ENCODE data around the gene HDC.

Gene HDC

DNA sequence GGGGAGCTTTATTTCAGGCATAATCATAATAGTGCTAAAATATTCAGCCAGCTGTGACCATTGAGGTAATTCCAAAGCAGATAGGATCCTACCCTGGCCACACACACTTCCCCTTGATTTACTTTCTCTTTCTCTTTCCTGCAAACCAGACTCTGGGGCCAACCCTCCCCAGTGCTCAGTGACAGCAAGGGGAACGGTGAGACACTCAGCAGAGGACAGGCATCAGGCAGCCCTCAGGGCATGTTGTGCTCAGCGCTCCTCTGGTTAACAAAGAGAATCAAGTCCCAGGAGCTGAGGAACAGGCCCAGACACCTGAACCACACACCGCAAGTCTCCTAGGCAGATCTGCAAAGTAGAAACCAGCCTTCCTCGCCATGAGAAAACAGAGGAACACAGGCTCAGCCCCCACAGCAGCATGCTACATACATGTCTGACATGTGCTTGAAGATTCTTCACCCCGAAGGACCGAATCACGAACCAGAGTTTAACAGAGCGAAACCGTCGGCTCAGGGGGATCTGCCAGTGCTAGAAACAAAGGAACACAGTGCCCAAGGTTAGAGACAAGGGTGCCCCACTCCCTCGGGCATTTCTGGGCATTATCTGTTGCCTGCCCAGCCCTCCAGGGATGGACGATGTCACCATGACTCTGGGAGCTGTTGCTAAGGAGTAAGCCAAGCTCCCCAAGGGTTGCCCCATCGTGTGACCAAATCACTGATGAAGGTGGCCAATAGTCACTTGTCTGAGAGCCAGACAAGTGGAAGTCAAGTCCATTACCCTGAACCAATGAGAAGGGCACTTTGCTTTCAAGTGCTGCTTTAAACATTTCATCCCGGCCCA is 17.5 kb downstream of the HDC start:
- Mint-ChIP-seq H3K4me3 (peak overlapping the region; percentile 67), H3K4me1 (ENCODE audit: low read depth) (peaks cover 48% of the 10 kb centered on the region), H3K9me3 (no peaks in the 10 kb centered on the region), H3K36me3 (ENCODE audit: low read depth) (peaks cover 2% of the 10 kb centered on the region), H3K27ac (peak overlapping the region; percentile 93), H3K27me3 (ENCODE audit: low read depth) (no peaks in the 10 kb centered on the region)
- peak; percentile 64 for DNase-seq (ENCODE audit: low spot score)

DNA sequence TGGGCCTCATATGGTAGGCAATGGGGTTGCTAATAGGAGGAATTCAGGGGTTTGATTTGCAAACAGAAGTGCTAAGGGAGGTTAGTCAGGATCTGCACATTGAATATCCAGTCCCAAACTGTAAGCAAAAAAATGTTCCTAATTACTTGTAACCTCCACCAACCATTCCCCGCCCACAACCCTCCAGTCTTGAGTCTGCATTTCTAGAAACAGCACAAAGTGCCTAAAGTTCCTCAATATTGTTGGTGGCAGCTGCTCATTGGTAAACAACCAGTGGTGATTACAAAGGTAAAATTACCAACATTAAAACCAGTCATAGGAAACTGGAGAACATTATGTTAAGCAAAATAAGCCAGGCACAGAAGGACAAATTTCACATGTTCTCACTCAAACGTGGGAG is 18.9 kb downstream of the HDC start:
- DNase-seq (ENCODE audit: low spot score) = no peak
- Mint-ChIP-seq H3K9me3 (no peaks in the 10 kb centered on the region), H3K27ac (no peak overlapping the region), H3K36me3 (ENCODE audit: low read depth) (peaks cover 2% of the 10 kb centered on the region), H3K27me3 (ENCODE audit: low read depth) (no peaks in the 10 kb centered on the region), H3K4me3 (no peak overlapping the region), H3K4me1 (ENCODE audit: low read depth) (peaks cover 52% of the 10 kb centered on the region)

DNA sequence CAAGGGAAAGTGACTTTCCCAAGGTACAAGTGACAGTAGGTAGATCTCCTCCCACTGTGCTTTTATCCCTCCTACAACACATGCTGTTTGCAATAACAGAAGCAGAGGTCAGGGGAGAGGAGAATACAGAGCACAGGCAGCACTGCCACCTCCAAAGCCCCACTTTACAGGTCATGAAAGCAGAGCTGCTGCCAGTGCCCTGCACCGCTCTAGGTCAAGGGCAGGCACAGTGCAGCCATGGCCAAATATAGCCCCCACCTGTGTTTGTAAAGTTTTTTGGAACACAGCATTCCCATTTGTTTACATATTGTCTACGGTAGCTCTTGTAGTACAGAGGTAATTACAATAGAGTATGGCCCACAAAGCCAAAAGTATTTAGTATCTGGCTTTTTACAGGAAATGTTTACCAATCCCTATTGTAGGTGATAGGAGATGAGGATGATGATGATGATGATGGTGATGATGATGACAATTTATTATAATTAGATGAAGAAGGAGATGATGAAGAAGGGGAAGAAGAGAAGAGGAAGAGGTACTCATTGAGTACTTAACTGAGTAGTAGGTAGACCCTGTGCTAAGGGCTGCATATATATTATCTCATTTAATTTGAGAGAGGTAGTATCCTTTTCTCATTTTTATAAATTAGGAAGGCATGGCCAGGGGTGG is 20.4 kb downstream of the HDC start:
- peaks cover 49% of the 10 kb centered on the region for H3K4me1 Mint-ChIP-seq (ENCODE audit: low read depth)

DNA sequence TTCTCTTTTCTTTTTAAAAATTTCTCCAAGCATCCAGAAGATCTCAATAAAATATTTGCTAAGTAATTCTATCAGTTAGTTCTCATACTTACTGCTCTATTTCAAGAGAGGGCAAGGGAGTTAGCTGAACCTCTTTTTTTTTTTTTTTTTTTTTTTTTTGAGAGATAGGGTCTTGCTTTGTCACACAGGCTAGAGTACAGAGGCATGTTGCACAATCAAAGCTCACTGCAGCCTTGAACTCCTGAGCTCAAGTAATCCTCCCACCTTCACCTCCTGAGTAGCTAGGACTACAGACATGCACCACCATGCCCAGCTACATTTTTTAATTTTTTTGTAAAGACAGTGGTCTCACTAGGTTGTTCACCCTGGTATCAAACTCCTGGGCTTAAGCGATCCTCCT is 21.4 kb downstream of the HDC start:
- Mint-ChIP-seq H3K9me3 (no peaks in the 10 kb centered on the region), H3K36me3 (ENCODE audit: low read depth) (peaks cover 3% of the 10 kb centered on the region), H3K4me1 (ENCODE audit: low read depth) (peaks cover 41% of the 10 kb centered on the region), H3K27ac (no peak overlapping the region), H3K4me3 (no peak overlapping the region), H3K27me3 (ENCODE audit: low read depth) (no peaks in the 10 kb centered on the region)
- no peak for DNase-seq (ENCODE audit: low spot score)

More for the DNA sequence above, 20.4 kb downstream of the HDC start:
- no peaks in the 10 kb centered on the region for H3K9me3 Mint-ChIP-seq
- no peaks in the 10 kb centered on the region for H3K27me3 Mint-ChIP-seq (ENCODE audit: low read depth)
- H3K4me3 Mint-ChIP-seq = no peak overlapping the region
- peaks cover 3% of the 10 kb centered on the region for H3K36me3 Mint-ChIP-seq (ENCODE audit: low read depth)
- no peak overlapping the region for H3K27ac Mint-ChIP-seq
- no peak for DNase-seq (ENCODE audit: low spot score)

DNA sequence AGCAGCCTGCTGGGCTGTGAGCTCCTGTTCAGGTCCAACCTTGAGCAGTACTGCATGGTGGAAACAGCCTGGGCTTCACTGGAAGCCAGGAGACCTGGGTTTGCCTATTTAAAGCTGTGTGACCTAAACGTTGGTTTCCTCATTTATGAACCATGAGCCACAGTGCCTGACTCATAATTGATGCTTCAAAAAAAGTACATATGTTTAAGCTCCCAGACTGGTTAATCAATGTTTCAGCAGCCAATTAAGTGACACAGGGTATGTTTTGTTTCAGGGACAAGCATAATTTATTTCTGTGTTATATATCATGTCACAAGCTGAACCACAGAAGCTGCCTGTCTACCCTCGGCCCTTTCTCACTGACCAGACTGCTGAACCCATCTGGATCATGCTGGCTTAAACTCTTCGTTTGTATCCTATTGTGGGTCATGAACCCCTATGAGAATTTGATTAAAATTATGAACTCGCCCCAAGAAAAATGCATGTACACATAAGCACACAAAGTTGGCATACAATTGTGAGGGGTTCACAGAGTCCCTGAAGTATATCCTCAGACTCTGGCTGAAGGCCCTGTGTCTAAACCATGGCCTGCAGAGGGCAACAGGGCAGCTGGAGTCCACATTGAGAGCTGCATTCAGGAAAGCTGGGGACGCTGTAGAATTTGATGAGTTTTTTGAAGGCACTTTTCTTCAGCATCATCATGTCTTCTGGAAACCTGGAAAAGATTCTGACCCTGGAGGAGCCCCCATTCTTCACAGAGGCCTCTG is 23.7 kb downstream of the HDC start:
- Mint-ChIP-seq H3K4me1 (ENCODE audit: low read depth) (peaks cover 22% of the 10 kb centered on the region), H3K27ac (no peak overlapping the region), H3K36me3 (ENCODE audit: low read depth) (peaks cover 3% of the 10 kb centered on the region), H3K9me3 (no peaks in the 10 kb centered on the region), H3K27me3 (ENCODE audit: low read depth) (no peaks in the 10 kb centered on the region), H3K4me3 (no peak overlapping the region)
- DNase-seq (ENCODE audit: low spot score) = peak; percentile 32

DNA sequence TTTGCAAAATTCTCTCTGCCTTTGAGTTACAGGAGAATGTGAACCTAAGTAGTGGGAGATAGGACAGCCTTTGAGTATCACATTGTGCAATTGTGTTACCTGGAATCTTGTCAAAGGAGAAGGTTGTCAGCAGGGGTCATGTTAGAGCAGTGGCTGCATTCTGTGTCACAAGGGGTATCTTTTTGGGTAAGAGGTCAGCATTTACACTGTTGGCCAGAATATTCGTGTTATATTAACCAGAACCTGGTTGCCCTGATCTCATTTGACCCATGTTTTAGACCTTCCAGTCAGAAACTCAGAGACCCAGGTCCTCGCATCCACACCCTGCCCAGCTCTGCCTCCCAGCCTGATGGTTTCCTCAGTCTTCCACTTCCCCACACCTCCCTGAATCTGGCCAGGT is 27.3 kb downstream of the HDC start:
- H3K36me3 Mint-ChIP-seq (ENCODE audit: low read depth) = peaks cover 18% of the 10 kb centered on the region
- no peak overlapping the region for H3K4me3 Mint-ChIP-seq
- no peak overlapping the region for H3K27ac Mint-ChIP-seq

DNA sequence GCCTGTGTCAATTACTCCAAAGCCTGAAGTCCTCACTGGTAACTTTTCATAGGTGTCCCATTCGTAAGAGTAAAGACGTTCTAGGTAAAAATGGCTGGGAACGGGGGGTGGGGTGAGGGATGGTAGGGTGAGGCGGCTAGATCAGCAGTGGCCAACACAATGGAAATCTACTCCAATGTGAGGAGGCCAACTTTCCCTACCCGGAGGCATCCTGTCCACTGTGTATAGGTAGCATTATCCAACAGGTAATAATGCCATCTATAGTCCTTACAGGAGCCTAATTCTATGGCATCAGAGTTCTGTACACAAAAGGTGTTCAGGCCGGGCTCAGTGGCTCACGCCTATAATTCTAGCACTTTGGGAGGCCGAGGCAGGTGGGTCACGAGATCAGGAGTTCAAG is 29.1 kb downstream of the HDC start:
- no peak overlapping the region for H3K4me3 Mint-ChIP-seq
- no peaks in the 10 kb centered on the region for H3K9me3 Mint-ChIP-seq
- peaks cover 6% of the 10 kb centered on the region for H3K4me1 Mint-ChIP-seq (ENCODE audit: low read depth)
- no peak overlapping the region for H3K27ac Mint-ChIP-seq
- no peak for DNase-seq (ENCODE audit: low spot score)
- no peaks in the 10 kb centered on the region for H3K27me3 Mint-ChIP-seq (ENCODE audit: low read depth)
- peaks cover 22% of the 10 kb centered on the region for H3K36me3 Mint-ChIP-seq (ENCODE audit: low read depth)

More for the DNA sequence above, 27.3 kb downstream of the HDC start:
- Mint-ChIP-seq H3K9me3 (no peaks in the 10 kb centered on the region), H3K27me3 (ENCODE audit: low read depth) (no peaks in the 10 kb centered on the region), H3K4me1 (ENCODE audit: low read depth) (peaks cover 14% of the 10 kb centered on the region)
- DNase-seq (ENCODE audit: low spot score) = no peak

DNA sequence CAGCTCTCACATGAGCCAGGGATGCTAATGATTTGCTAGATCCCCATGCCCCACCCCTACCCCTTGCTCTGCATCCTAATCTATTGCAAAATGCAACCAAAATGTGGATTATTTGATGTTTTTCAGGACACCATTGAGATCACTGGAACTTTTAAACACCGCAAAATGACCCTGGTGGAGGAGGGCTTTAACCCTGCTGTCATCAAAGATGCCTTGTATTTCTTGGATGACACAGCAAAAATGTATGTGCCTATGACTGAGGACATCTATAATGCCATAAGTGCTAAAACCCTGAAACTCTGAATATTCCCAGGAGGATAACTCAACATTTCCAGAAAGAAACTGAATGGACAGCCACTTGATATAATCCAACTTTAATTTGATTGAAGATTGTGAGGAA is 29.7 kb downstream of the HDC start:
- DNase-seq (ENCODE audit: low spot score) = no peak
- Mint-ChIP-seq H3K27me3 (ENCODE audit: low read depth) (no peaks in the 10 kb centered on the region), H3K27ac (no peak overlapping the region), H3K36me3 (ENCODE audit: low read depth) (peaks cover 21% of the 10 kb centered on the region), H3K9me3 (no peaks in the 10 kb centered on the region), H3K4me1 (ENCODE audit: low read depth) (peaks cover 2% of the 10 kb centered on the region), H3K4me3 (no peak overlapping the region)

DNA sequence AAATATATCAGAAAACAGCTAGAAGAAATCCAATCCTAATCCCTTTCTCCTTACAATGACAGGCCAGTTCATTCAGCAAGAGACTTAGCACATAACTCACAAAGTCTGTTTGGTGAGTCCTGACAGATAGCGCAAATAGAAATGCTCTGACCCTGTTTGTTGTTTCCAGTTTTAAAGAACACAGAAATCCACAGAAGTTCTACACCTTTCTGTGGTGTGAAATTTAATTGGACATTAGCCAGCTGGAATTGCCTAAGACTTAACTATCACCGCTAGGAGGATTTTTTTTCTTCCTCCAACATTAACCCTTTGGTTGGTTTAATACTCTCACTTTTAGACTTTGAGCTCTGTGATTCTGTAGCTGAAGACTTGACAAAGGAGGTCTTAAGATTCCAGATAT is 30.8 kb downstream of the HDC start:
- Mint-ChIP-seq H3K9me3 (no peaks in the 10 kb centered on the region), H3K4me3 (no peak overlapping the region), H3K27me3 (ENCODE audit: low read depth) (no peaks in the 10 kb centered on the region), H3K4me1 (ENCODE audit: low read depth) (peaks cover 2% of the 10 kb centered on the region), H3K27ac (no peak overlapping the region), H3K36me3 (ENCODE audit: low read depth) (peaks cover 25% of the 10 kb centered on the region)
- DNase-seq (ENCODE audit: low spot score) = no peak

DNA sequence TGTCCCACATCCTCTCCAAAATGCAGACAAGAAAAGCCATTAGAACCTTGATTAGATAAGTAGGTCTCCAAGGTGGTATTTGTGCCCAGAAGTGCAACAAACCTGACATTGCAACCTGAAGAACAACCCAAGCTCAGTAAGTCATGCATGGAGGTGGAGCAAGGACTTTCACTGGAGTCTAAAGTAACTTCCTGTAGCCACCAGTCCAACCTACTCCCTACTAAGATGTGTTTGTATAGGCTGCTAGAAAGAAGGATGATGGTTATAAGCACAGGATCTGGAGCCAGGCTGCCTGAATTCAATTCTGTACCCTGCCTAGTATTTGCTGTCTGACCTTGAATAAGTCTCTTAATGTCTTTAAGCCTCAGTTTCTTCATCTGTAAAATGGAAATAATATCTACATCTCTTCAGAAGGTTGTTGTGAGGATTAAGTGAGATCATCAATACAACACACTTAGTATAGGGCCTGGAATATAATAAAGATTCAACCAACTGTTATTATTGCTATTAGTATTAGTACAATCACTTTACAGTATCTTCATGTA is 32.3 kb downstream of the HDC start:
- Mint-ChIP-seq H3K27ac (no peak overlapping the region), H3K27me3 (ENCODE audit: low read depth) (no peaks in the 10 kb centered on the region), H3K9me3 (no peaks in the 10 kb centered on the region), H3K4me3 (no peak overlapping the region), H3K4me1 (ENCODE audit: low read depth) (peaks cover 2% of the 10 kb centered on the region), H3K36me3 (ENCODE audit: low read depth) (peaks cover 37% of the 10 kb centered on the region)
- no peak for DNase-seq (ENCODE audit: low spot score)

DNA sequence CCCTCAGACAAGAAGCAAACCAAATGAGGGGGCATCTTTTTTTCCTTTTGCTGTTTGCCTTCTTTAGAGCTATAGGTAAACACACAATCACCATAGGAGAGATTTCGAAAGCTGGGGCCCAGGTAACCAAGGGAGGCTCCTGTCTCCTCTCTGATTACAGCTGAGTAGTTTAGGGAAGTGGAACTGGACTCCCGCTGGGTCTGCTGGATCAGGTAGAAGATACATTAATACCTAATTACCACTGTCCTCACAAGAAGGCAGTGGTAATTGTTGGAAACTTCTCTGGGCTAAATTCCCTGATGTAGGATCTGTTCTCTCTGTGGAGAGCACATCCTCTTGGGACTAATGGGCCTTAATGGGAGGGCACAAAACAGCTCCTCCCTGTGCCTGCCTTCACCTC is 32.7 kb downstream of the HDC start:
- Mint-ChIP-seq H3K27me3 (ENCODE audit: low read depth) (no peaks in the 10 kb centered on the region), H3K36me3 (ENCODE audit: low read depth) (peaks cover 38% of the 10 kb centered on the region), H3K27ac (no peak overlapping the region), H3K4me1 (ENCODE audit: low read depth) (peaks cover 2% of the 10 kb centered on the region), H3K9me3 (no peaks in the 10 kb centered on the region), H3K4me3 (no peak overlapping the region)
- DNase-seq (ENCODE audit: low spot score) = no peak

DNA sequence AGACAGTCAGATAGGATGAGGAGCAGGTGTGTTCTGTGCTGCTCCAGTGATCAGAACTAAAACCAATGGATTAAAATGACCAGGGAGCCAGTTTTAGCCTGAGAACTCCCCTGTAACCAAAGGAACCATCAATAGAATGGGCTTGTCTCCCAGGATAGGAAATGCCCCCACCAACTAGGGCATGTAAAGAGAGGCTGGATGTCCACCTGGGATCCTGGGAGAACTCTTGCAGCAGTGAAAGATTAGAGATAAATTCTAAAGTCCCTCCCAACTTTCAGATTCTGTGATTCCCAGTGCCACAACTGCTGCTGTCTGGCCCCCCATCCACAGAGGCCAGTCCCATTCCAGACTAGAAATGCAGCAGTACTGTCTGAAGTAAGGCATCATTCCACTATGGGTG is 33.8 kb downstream of the HDC start:
- Mint-ChIP-seq H3K4me3 (no peak overlapping the region), H3K27ac (no peak overlapping the region), H3K4me1 (ENCODE audit: low read depth) (peaks cover 2% of the 10 kb centered on the region), H3K9me3 (no peaks in the 10 kb centered on the region), H3K27me3 (ENCODE audit: low read depth) (no peaks in the 10 kb centered on the region), H3K36me3 (ENCODE audit: low read depth) (peaks cover 46% of the 10 kb centered on the region)
- DNase-seq (ENCODE audit: low spot score) = no peak

DNA sequence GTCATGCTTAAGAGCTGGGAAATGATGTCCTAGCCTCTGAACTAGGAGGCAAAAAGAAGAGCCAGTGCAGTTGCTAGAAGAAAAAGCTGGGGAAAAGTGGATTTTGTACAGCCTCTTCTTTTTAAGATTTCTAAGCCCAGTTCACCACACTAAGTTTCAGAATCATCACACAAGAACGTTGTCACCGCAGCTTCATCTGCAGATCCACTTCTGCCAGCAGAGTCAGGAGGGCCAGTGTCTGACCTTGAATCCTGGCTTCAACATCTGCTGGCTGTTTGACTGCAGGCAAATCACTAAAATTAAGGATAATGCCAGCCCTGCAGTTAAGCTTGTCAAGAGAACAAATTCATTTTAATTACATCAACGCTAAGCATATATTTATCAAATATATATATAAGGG is 36.2 kb downstream of the HDC start:
- DNase-seq (ENCODE audit: low spot score) = no peak
- Mint-ChIP-seq H3K4me3 (no peak overlapping the region), H3K9me3 (no peaks in the 10 kb centered on the region), H3K27ac (no peak overlapping the region), H3K36me3 (ENCODE audit: low read depth) (peaks cover 41% of the 10 kb centered on the region), H3K4me1 (ENCODE audit: low read depth) (peaks cover 2% of the 10 kb centered on the region), H3K27me3 (ENCODE audit: low read depth) (no peaks in the 10 kb centered on the region)

DNA sequence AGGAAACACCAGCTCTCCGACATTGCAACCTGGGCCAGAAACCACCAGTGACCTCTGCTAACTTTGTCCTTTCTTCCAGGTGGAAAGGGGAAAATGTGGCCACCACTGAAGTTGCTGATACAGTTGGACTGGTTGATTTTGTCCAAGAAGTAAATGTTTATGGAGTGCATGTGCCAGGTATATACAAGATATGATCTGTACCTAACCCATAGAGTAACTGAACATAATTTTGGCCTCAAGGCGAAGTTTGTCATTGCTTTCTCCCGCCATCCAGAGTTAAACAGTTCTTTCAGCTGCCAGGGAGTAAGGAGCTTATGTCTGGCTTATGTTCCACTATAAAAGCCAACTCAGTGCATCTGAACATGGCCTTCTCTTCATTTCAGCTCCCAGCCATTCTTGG is 36.7 kb downstream of the HDC start:
- peaks cover 2% of the 10 kb centered on the region for H3K4me1 Mint-ChIP-seq (ENCODE audit: low read depth)
- no peaks in the 10 kb centered on the region for H3K9me3 Mint-ChIP-seq
- no peak for DNase-seq (ENCODE audit: low spot score)
- H3K27ac Mint-ChIP-seq = no peak overlapping the region
- no peak overlapping the region for H3K4me3 Mint-ChIP-seq
- peaks cover 38% of the 10 kb centered on the region for H3K36me3 Mint-ChIP-seq (ENCODE audit: low read depth)
- no peaks in the 10 kb centered on the region for H3K27me3 Mint-ChIP-seq (ENCODE audit: low read depth)

Measured in T-helper 2 cell treated with Interferon-gamma antibody and Interleukin-4, amounts not matched to agents 5 μg/mL and 100 μg/mL, for 36 hours (primary cell).